H7 (cell line): ENCODE results near the gene FAM20A. TPM values are rescaled to one million over a fixed set of nuclear protein-coding genes. Genes with fewer than 3 reads are reported as not detected.
"Not testable (repeated sequence)": the region's sequence is repeated elsewhere in the genome, so short reads cannot be mapped to it uniquely, and the experiment has no call there.

Experiments
- DNase-seq: peaks from one replicate; pipeline ENCODE4 v3.0.0; 2012
- H3K27me3 ChIP-seq: 2 replicates; pipeline ENCODE4 v1.6.0; 2011; ENCODE audit warnings: mild to moderate bottlenecking, low read length; ENCODE audit not compliant: control insufficient read depth, insufficient read depth
- H3K36me3 ChIP-seq: replicated peaks from 2 replicates; pipeline ENCODE4 v1.5.1; 2011; ENCODE audit warnings: low read length; ENCODE audit not compliant: control insufficient read depth, insufficient read depth
- H3K4me3 ChIP-seq: 2 replicates; pipeline ENCODE4 v1.5.1; 2011; ENCODE audit warnings: low read depth, mild to moderate bottlenecking, control low read depth, low read length, moderate library complexity; ENCODE audit not compliant: insufficient read depth
- total RNA-seq: library from RNA; depleted of rRNA; stranded (reverse); fragments of >200 nt; shearing (Covaris generic); gene quantifications from 2 replicates; pipeline ENCODE4 v1.2.3, GENCODE V29; 2014; rRNA removed

The FAM20A gene
- total RNA-seq, 1 experiment from 2014 or later = 20.5 TPM

- H3K4me3 ChIP-seq = no peak overlapping the region
- no peaks in the 10 kb centered on the region for H3K27me3 ChIP-seq
- no peak for DNase-seq
- no peaks in the 10 kb centered on the region for H3K36me3 ChIP-seq
Observed at GRCh38 chr17:68501074-68501473, 100.1 kb downstream of the FAM20A start.

- DNase-seq = no peak
- Histone ChIP-seq H3K27me3 (no peaks in the 10 kb centered on the region), H3K4me3 (no peak overlapping the region), H3K36me3 (no peaks in the 10 kb centered on the region)
Observed at GRCh38 chr17:68499587-68499986, 101.6 kb downstream of the FAM20A start.

- DNase-seq = no peak
- Histone ChIP-seq H3K4me3 (no peak overlapping the region), H3K27me3 (no peaks in the 10 kb centered on the region), H3K36me3 (no peaks in the 10 kb centered on the region)
Observed at GRCh38 chr17:68498479-68499326, 102.5 kb downstream of the FAM20A start.

GRCh38 chr17:68497885-68498319 is 103.3 kb downstream of the FAM20A start:
- H3K36me3 ChIP-seq = no peaks in the 10 kb centered on the region

GRCh38 chr17:68495081-68495480 is 106.1 kb downstream of the FAM20A start:
- no peak for DNase-seq
- Histone ChIP-seq H3K27me3 (no peaks in the 10 kb centered on the region), H3K36me3 (no peaks in the 10 kb centered on the region), H3K4me3 (no peak overlapping the region)

More at GRCh38 chr17:68497885-68498319, 103.3 kb downstream of the FAM20A start:
- H3K4me3 ChIP-seq = no peak overlapping the region
- no peak for DNase-seq
- H3K27me3 ChIP-seq = no peaks in the 10 kb centered on the region

- not testable (repeated sequence) for H3K27me3 ChIP-seq, DNase-seq, H3K36me3 ChIP-seq, H3K4me3 ChIP-seq
Observed at GRCh38 chr17:68492394-68493054, 108.6 kb downstream of the FAM20A start.

- Histone ChIP-seq H3K27me3 (no peaks in the 10 kb centered on the region), H3K4me3 (no peak overlapping the region), H3K36me3 (no peaks in the 10 kb centered on the region)
- DNase-seq = no peak
Observed at GRCh38 chr17:68491381-68492231, 109.6 kb downstream of the FAM20A start.

GRCh38 chr17:68489919-68490318 is 111.2 kb downstream of the FAM20A start:
- no peak for DNase-seq
- Histone ChIP-seq H3K4me3 (no peak overlapping the region), H3K27me3 (no peaks in the 10 kb centered on the region), H3K36me3 (no peaks in the 10 kb centered on the region)

Other genes starting within 250 kb of the FAM20A start
- gene WIPI1, start 143.9 kb downstream of the FAM20A start, total RNA-seq = 22.4 and 24.4 TPM in 2 replicates
- 106 and 109 TPM in 2 replicates for gene PRKAR1A, start 88.9 kb downstream of the FAM20A start, total RNA-seq